ENCODE data around the gene SPNS2. TPM values are rescaled to one million over a fixed set of nuclear protein-coding genes. Genes with fewer than 3 reads are reported as not detected.

Gene SPNS2
- total RNA-seq, 4 donors from 2014 or later, result 12.4 to 81.0 (median 31.9) TPM

GRCh38 chr17:4460661-4461060 is 38.0 kb upstream of the SPNS2 start:
- Histone ChIP-seq H3K9me3 (no peaks in the 10 kb centered on the region), H3K27ac (no peak overlapping the region), H3K4me1 (no peaks in the 10 kb centered on the region), H3K27me3 (no peaks in the 10 kb centered on the region), H3K36me3 (no peaks in the 10 kb centered on the region), H3K4me3 (no peak overlapping the region)
- no peak for TF ChIP-seq POLR2A (IDR thresholded peaks at IDR 0.05)
- DNase-seq, result no peak

DNA sequence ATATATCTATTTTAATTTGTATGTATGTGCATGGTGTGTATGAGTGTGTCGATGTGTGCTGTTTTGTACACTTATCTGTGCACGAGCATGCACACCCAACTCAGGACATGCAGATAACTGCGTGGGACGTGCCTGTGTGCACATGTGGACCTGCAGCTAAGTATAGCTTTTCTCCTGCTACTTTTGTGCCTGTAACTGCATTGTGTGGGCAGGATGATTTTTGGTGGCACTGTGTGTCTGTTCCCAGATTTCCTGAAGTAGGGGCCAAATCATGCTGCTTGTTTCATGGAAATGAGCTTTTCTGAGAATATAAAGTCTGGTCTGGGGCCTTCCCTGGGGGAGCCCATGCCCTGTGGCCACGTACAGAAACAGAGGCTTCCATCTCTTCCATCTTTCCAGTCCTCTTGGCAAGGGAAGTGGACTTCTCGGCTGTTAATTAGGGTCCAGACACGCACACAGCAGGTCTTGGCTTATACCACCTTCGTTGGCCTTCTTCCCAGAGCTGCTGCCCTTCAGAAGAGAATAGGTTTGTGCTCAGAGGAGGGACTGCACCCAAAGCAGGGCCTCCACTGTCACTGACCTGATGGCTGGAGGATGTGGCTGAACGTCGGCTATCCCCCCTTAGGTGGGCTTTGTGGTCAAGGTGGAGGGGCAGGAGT is 34.7 kb upstream of the SPNS2 start:
- H3K27ac ChIP-seq, result no peak overlapping the region
- TF ChIP-seq POLR2A (IDR thresholded peaks at IDR 0.05), result no peak
- TF ChIP-seq, protein P1, sequence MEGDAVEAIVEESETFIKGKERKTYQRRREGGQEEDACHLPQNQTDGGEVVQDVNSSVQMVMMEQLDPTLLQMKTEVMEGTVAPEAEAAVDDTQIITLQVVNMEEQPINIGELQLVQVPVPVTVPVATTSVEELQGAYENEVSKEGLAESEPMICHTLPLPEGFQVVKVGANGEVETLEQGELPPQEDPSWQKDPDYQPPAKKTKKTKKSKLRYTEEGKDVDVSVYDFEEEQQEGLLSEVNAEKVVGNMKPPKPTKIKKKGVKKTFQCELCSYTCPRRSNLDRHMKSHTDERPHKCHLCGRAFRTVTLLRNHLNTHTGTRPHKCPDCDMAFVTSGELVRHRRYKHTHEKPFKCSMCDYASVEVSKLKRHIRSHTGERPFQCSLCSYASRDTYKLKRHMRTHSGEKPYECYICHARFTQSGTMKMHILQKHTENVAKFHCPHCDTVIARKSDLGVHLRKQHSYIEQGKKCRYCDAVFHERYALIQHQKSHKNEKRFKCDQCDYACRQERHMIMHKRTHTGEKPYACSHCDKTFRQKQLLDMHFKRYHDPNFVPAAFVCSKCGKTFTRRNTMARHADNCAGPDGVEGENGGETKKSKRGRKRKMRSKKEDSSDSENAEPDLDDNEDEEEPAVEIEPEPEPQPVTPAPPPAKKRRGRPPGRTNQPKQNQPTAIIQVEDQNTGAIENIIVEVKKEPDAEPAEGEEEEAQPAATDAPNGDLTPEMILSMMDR (IDR thresholded peaks at IDR 0.05), result no peak

GRCh38 chr17:4465786-4466185 is 32.9 kb upstream of the SPNS2 start:
- Histone ChIP-seq H3K27ac (no peak overlapping the region), H3K4me1 (no peaks in the 10 kb centered on the region), H3K9me3 (no peaks in the 10 kb centered on the region), H3K36me3 (no peaks in the 10 kb centered on the region), H3K27me3 (no peaks in the 10 kb centered on the region), H3K4me3 (no peak overlapping the region)
- TF ChIP-seq, protein P1 (IDR thresholded peaks at IDR 0.05), result no peak
- TF ChIP-seq POLR2A (IDR thresholded peaks at IDR 0.05), result no peak
- DNase-seq, result no peak

More for the DNA sequence above, 34.7 kb upstream of the SPNS2 start:
- Histone ChIP-seq H3K4me1 (no peaks in the 10 kb centered on the region), H3K4me3 (no peak overlapping the region), H3K36me3 (no peaks in the 10 kb centered on the region), H3K9me3 (no peaks in the 10 kb centered on the region), H3K27me3 (no peaks in the 10 kb centered on the region)
- no peak for DNase-seq

GRCh38 chr17:4467287-4467686 is 31.4 kb upstream of the SPNS2 start:
- DNase-seq, result no peak
- no peak for TF ChIP-seq POLR2A (IDR thresholded peaks at IDR 0.05)
- TF ChIP-seq, protein P1 (IDR thresholded peaks at IDR 0.05), result no peak
- no peaks in the 10 kb centered on the region for H3K36me3 ChIP-seq

DNA sequence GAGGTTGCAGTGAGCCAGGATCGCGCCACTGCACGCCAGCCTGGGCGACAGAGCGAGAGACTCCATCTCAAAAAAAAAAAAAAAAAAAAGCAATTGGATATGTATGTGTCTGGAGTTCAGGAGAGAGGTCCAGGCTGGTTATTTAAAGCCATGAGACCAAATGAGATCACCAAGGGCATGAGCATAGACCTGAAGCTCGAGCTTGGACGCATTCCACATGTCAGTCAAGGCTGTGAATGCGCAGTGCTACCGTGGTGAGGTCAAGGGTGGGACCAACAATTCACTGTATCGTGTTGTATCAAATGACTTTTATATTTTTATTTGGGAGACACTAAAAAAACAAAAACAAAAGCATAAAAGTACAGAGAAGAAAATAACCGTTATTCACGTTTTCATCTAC is 29.1 kb upstream of the SPNS2 start:
- Histone ChIP-seq H3K9me3 (no peaks in the 10 kb centered on the region), H3K36me3 (no peaks in the 10 kb centered on the region), H3K27ac (no peak overlapping the region), H3K4me1 (no peaks in the 10 kb centered on the region), H3K4me3 (no peak overlapping the region), H3K27me3 (no peaks in the 10 kb centered on the region)
- TF ChIP-seq, protein P1 (IDR thresholded peaks at IDR 0.05), result no peak
- TF ChIP-seq POLR2A (IDR thresholded peaks at IDR 0.05), result no peak
- DNase-seq, result no peak

More at GRCh38 chr17:4467287-4467686, 31.4 kb upstream of the SPNS2 start:
- no peaks in the 10 kb centered on the region for H3K9me3 ChIP-seq
- H3K4me1 ChIP-seq, result no peaks in the 10 kb centered on the region
- H3K4me3 ChIP-seq, result no peak overlapping the region
- no peak overlapping the region for H3K27ac ChIP-seq
- no peaks in the 10 kb centered on the region for H3K27me3 ChIP-seq

GRCh38 chr17:4472286-4472685 is 26.4 kb upstream of the SPNS2 start:
- TF ChIP-seq POLR2A (IDR thresholded peaks at IDR 0.05), result no peak
- TF ChIP-seq, protein P1 (IDR thresholded peaks at IDR 0.05), result no peak
- H3K36me3 ChIP-seq, result no peaks in the 10 kb centered on the region
- no peaks in the 10 kb centered on the region for H3K27me3 ChIP-seq
- no peak for DNase-seq
- H3K4me3 ChIP-seq, result no peak overlapping the region
- H3K9me3 ChIP-seq, result no peaks in the 10 kb centered on the region
- H3K4me1 ChIP-seq, result peaks cover 0 to 17% (median 6%) of the 10 kb centered on the region in 4 donors
- H3K27ac ChIP-seq, result no peak overlapping the region

All from Peyer's patch (tissue), 4 donors.